Measurements from ENCODE around the gene LGALS14. TPM values are rescaled to one million over a fixed set of nuclear protein-coding genes. Genes with fewer than 3 reads are reported as not detected.

The LGALS14 gene
- total RNA-seq, 2 experiments from 2014 or later: not detected

GRCh38 chr19:39705578-39706188 lies 1.4 kb downstream of the LGALS14 start:
- H3K4me3 ChIP-seq (ENCODE audit: low read depth, low read length, poor library complexity, severe bottlenecking): no peak overlapping the region
- no peaks in the 10 kb centered on the region for H3K9me2 ChIP-seq (ENCODE audit: insufficient read depth, low read length)
- H3K36me3 ChIP-seq (ENCODE audit: insufficient read depth, low read length): no peaks in the 10 kb centered on the region
- H3K27ac ChIP-seq (ENCODE audit: low read depth, low read length, poor library complexity, severe bottlenecking): no peak overlapping the region
- peaks cover 38% of the 10 kb centered on the region for H3K4me1 ChIP-seq (ENCODE audit: insufficient read depth, low read length, poor library complexity, severe bottlenecking)
- ChIA-PET POLR2A (no interaction called here), CTCF (ENCODE audit: unreplicated experiment) (no interaction called here)
- no peaks in the 10 kb centered on the region for H4K20me1 ChIP-seq (ENCODE audit: insufficient read depth, low read length)
- no peak for TF ChIP-seq EZH2phosphoT487 (IDR thresholded peaks at IDR 0.05; ENCODE audit: borderline replicate concordance, low read depth, low read length)
- no peak for TF ChIP-seq CTCF (conservative IDR thresholded peaks at IDR 0.05; ENCODE audit: low read length)
- intact Hi-C loops (cut with micrococcal nuclease; ENCODE audit: unreplicated experiment): no loop called here
- no peak for DNase-seq (ENCODE audit: low spot score)
- no peak overlapping the region for H2AFZ ChIP-seq (ENCODE audit: low read length)
- no TSS peak for BruUV-seq (replicated peaks)
- no peak overlapping the region for H3K4me2 ChIP-seq (ENCODE audit: low read length)
- H3K9me3 ChIP-seq (ENCODE audit: low read length): no peaks in the 10 kb centered on the region
- no peaks in the 10 kb centered on the region for H3K79me2 ChIP-seq (ENCODE audit: insufficient read depth, low read depth, low read length)

GRCh38 chr19:39708594-39708993 lies 4.3 kb downstream of the LGALS14 start:
- H3K9me3 ChIP-seq (ENCODE audit: low read length): no peaks in the 10 kb centered on the region
- POLR2A ChIA-PET: no interaction called here
- no peak overlapping the region for H3K27ac ChIP-seq (ENCODE audit: low read depth, low read length, poor library complexity, severe bottlenecking)
- H3K4me3 ChIP-seq (ENCODE audit: low read depth, low read length, poor library complexity, severe bottlenecking): no peak overlapping the region
- BruUV-seq (replicated peaks): no TSS peak
- DNase-seq (ENCODE audit: low spot score): no peak
- intact Hi-C loops (cut with micrococcal nuclease; ENCODE audit: unreplicated experiment): no loop called here
- H4K20me1 ChIP-seq (ENCODE audit: insufficient read depth, low read length): no peaks in the 10 kb centered on the region
- H3K4me2 ChIP-seq (ENCODE audit: low read length): no peak overlapping the region
- no peaks in the 10 kb centered on the region for H3K79me2 ChIP-seq (ENCODE audit: insufficient read depth, low read depth, low read length)
- CTCF ChIA-PET (ENCODE audit: unreplicated experiment): no interaction called here
- no peaks in the 10 kb centered on the region for H3K36me3 ChIP-seq (ENCODE audit: insufficient read depth, low read length)
- no peaks in the 10 kb centered on the region for H3K9me2 ChIP-seq (ENCODE audit: insufficient read depth, low read length)
- peaks cover 15% of the 10 kb centered on the region for H3K4me1 ChIP-seq (ENCODE audit: insufficient read depth, low read length, poor library complexity, severe bottlenecking)
- no peak overlapping the region for H2AFZ ChIP-seq (ENCODE audit: low read length)
- TF ChIP-seq EZH2phosphoT487 (IDR thresholded peaks at IDR 0.05; ENCODE audit: borderline replicate concordance, low read depth, low read length) (no peak), CTCF (conservative IDR thresholded peaks at IDR 0.05; ENCODE audit: low read length) (no peak)

- Histone ChIP-seq H3K4me2 (ENCODE audit: low read length) (no peak overlapping the region), H3K9me2 (ENCODE audit: insufficient read depth, low read length) (no peaks in the 10 kb centered on the region), H2AFZ (ENCODE audit: low read length) (no peak overlapping the region), H3K27ac (ENCODE audit: low read depth, low read length, poor library complexity, severe bottlenecking) (no peak overlapping the region), H3K4me3 (ENCODE audit: low read depth, low read length, poor library complexity, severe bottlenecking) (no peak overlapping the region), H3K79me2 (ENCODE audit: insufficient read depth, low read depth, low read length) (no peaks in the 10 kb centered on the region), H3K4me1 (ENCODE audit: insufficient read depth, low read length, poor library complexity, severe bottlenecking) (peaks cover 10% of the 10 kb centered on the region), H3K9me3 (ENCODE audit: low read length) (no peaks in the 10 kb centered on the region), H3K36me3 (ENCODE audit: insufficient read depth, low read length) (no peaks in the 10 kb centered on the region), H4K20me1 (ENCODE audit: insufficient read depth, low read length) (no peaks in the 10 kb centered on the region)
- no TSS peak for BruUV-seq (replicated peaks)
- no peak for DNase-seq (ENCODE audit: low spot score)
- CTCF ChIA-PET (ENCODE audit: unreplicated experiment): no interaction called here
- TF ChIP-seq CTCF (conservative IDR thresholded peaks at IDR 0.05; ENCODE audit: low read length) (no peak), EZH2phosphoT487 (IDR thresholded peaks at IDR 0.05; ENCODE audit: borderline replicate concordance, low read depth, low read length) (no peak)
- intact Hi-C loops (cut with micrococcal nuclease; ENCODE audit: unreplicated experiment): no loop called here
- POLR2A ChIA-PET: no interaction called here
These were observed 5.0 kb downstream of the LGALS14 start for GRCh38 chr19:39709026-39709872.

All from OCI-LY7 (cell line).